K562 (cell line): Measurements from ENCODE around the gene CPSF4L.

Experiments used
- BRCA1 ChIP-seq, 2 experiments: fragments of 450-650 bp in 1 of 2; sonication (generic) in 1 of 2; formaldehyde crosslinking in 1 of 2; IDR thresholded peaks; 2 replicates each; pipeline versions ENCODE4 v1.5.0 to v1.6.1; 2017 to 2020; ENCODE audit warnings: mild to moderate bottlenecking in 1 of 2, missing genetic modification reagents in 1 of 2
- CTCF ChIP-seq, 3 experiments: IDR thresholded peaks in 2 of 3; conservative IDR thresholded peaks in 1 of 3; 2 replicates each; pipeline ENCODE4 v1.5.1; 2011 to 2012; ENCODE audit warnings: low read length in 3 of 3, mild to moderate bottlenecking in 3 of 3, control low read depth in 2 of 3, improper control_type of control experiment in 1 of 3, inconsistent platforms in 1 of 3, low read depth in 1 of 3, mixed read lengths in 1 of 3, moderate library complexity in 1 of 3; ENCODE audit not compliant: insufficient read depth in 2 of 3
- EP400 ChIP-seq: fragments of 450-650 bp; IDR thresholded peaks from 2 replicates; pipeline ENCODE4 v1.6.1; 2017; ENCODE audit warnings: antibody characterized with exemption, mild to moderate bottlenecking, moderate library complexity
- ETS1 ChIP-seq: conservative IDR thresholded peaks from 2 replicates; pipeline ENCODE4 v1.6.1; 2011; ENCODE audit warnings: low read depth, mild to moderate bottlenecking, low read length; ENCODE audit not compliant: control insufficient read depth
- ETS2 ChIP-seq: IDR thresholded peaks from 2 replicates; pipeline ENCODE4 v1.6.1; 2016; ENCODE audit warnings: borderline replicate concordance, missing genetic modification characterization, mild to moderate bottlenecking, moderate library complexity, missing compliant biosample characterization; ENCODE audit not compliant: poor library complexity, severe bottlenecking
- EZH2 ChIP-seq: IDR thresholded peaks from 2 replicates; pipeline ENCODE4 v1.6.1; 2012; ENCODE audit warnings: low read depth, mild to moderate bottlenecking, inconsistent platforms, low read length, borderline replicate concordance
- NFYB ChIP-seq: IDR thresholded peaks from 2 replicates; pipeline ENCODE4 v1.6.1; 2011; ENCODE audit warnings: mild to moderate bottlenecking, moderate library complexity; ENCODE audit not compliant: insufficient read length; ENCODE audit errors: extremely low read depth
- RBM39 ChIP-seq: fragments of 200-400 bp; formaldehyde crosslinking; optimal IDR thresholded peaks from 2 replicates; pipeline ENCODE3; 2018; ENCODE audit warnings: low read depth, low read length
- RNF219 ChIP-seq: fragments of 250-450 bp; sonication (Bioruptor Pico); IDR thresholded peaks from 2 replicates; pipeline ENCODE4 v1.5.0; 2022; ENCODE audit warnings: mild to moderate bottlenecking
- SETDB1 ChIP-seq: IDR thresholded peaks from one replicate; pipeline ENCODE4 v1.6.1; 2012; ENCODE audit warnings: low read length, control low read depth, inconsistent platforms
- SNIP1 ChIP-seq: fragments of 450-650 bp; IDR thresholded peaks from 2 replicates; pipeline ENCODE4 v1.7.1; 2017; ENCODE audit warnings: low read depth, mild to moderate bottlenecking
- ZNF318 ChIP-seq, 2 experiments: fragments of 450-650 bp; IDR thresholded peaks; 2 replicates each; pipeline ENCODE4 v1.6.1; 2016; ENCODE audit warnings: mild to moderate bottlenecking in 2 of 2, borderline replicate concordance in 1 of 2, low read depth in 1 of 2, moderate library complexity in 1 of 2

GRCh38 chr17:73234736-73235135 is 26.9 kb downstream of the CPSF4L start:
- TF ChIP-seq SETDB1 (no peak), ETS2 (tag) (no peak), EZH2 (no peak), CTCF (IDR thresholded peaks at IDR 0.05 in 2 of 3, conservative IDR thresholded peaks at IDR 0.05 in 1 of 3; ENCODE audit: insufficient read depth in 2 of 3, low read depth in 1 of 3, low read length in 3 of 3) (no peak), ZNF318 (IDR thresholded peaks at IDR 0.05; ENCODE audit: borderline replicate concordance in 1 of 2, low read depth in 1 of 2) (no peak), ETS1 (no peak), SNIP1 (no peak), NFYB (no peak), RBM39 (no peak), EP400 (no peak), RNF219 (CRISPR knock-in tag) (no peak), BRCA1 (IDR thresholded peaks at IDR 0.05) (no peak), BRCA1 (CRISPR knock-in tag; IDR thresholded peaks at IDR 0.05) (no peak)
